ENCODE measurements around the gene ADAMTS2. TPM values are rescaled to one million over a fixed set of nuclear protein-coding genes. Genes with fewer than 3 reads are reported as not detected.

The ADAMTS2 gene
- total RNA-seq, 4 donors from 2014 or later, result 2.3 to 10.6 (median 3.0) TPM

DNA sequence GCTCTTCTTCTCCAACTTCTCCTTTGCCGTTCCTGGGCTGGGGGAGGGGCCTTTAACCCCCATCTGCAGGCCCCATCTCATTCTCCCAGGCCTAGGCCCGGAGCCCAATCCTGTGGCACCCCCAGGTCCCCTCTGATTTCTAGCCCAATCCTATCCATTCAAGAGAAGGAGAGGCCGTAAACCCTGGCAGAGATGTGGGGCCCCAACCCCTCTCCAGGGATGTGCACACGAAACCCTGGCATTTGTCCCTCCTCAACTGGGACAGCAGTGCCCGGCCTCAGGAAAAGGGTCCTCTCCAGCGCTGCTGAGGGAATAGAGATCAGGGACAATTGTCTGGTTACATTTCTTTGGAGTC lies 24.2 kb upstream of the ADAMTS2 start:
- TF ChIP-seq, protein P1, sequence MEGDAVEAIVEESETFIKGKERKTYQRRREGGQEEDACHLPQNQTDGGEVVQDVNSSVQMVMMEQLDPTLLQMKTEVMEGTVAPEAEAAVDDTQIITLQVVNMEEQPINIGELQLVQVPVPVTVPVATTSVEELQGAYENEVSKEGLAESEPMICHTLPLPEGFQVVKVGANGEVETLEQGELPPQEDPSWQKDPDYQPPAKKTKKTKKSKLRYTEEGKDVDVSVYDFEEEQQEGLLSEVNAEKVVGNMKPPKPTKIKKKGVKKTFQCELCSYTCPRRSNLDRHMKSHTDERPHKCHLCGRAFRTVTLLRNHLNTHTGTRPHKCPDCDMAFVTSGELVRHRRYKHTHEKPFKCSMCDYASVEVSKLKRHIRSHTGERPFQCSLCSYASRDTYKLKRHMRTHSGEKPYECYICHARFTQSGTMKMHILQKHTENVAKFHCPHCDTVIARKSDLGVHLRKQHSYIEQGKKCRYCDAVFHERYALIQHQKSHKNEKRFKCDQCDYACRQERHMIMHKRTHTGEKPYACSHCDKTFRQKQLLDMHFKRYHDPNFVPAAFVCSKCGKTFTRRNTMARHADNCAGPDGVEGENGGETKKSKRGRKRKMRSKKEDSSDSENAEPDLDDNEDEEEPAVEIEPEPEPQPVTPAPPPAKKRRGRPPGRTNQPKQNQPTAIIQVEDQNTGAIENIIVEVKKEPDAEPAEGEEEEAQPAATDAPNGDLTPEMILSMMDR (IDR thresholded peaks at IDR 0.05), result no peak
- no peak for TF ChIP-seq POLR2A (IDR thresholded peaks at IDR 0.05)
- no peak for DNase-seq (ENCODE audit: low spot score in 2 of 2)
- 80 to 90% methylated on average over 6 of the region's 6 CpGs for WGBS, 2 donors
- no peak overlapping the region for H3K4me3 ChIP-seq (ENCODE audit: low read depth, poor library complexity, severe bottlenecking)
- intact Hi-C loops (cut with DNase I; ENCODE audit: low total_unique reads), result no loop called here

DNA sequence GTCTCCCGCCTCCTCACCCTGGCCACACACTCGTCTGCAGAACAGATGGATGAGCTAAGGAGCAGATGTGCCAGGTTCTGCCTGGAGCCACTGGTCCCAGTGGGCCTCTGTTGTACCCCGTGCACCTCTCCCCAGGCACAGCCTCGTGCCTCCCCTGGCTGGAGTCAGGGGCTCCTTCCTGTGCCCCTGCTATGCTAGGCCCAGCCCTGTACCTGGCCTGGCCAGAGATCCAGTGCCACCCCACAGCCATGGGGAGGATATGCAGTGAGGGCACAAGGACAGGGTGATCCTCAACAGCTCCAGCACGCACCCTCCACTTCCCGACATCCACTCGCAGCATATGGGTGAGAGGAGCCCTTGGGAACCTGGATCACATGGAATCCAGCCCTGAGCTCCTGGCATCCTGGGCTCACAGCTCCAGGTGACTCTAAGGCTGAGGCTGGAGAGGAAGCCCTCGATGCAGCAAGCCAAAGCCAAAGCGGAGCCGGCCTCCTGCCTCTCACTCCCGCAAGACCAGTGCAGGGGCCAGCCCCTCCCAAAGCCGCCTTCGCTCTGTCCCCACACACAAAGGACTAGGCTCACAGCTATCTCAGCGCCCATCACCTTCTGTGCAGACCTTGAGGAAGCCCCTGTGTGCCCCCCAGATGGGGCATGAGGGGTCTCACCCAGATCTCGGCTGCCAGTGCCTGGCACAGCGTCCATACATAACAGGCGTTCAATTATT lies 23.7 kb upstream of the ADAMTS2 start:
- intact Hi-C loops (cut with DNase I; ENCODE audit: low total_unique reads), result no loop called here
- WGBS, 2 donors, result 91 to 94% methylated on average over 15 to 17 of the region's 17 CpGs
- no peak for TF ChIP-seq POLR2A (IDR thresholded peaks at IDR 0.05)
- TF ChIP-seq, protein P1 (IDR thresholded peaks at IDR 0.05), result no peak
- DNase-seq (ENCODE audit: low spot score in 2 of 2), result no peak
- H3K4me3 ChIP-seq (ENCODE audit: low read depth, poor library complexity, severe bottlenecking), result no peak overlapping the region

DNA sequence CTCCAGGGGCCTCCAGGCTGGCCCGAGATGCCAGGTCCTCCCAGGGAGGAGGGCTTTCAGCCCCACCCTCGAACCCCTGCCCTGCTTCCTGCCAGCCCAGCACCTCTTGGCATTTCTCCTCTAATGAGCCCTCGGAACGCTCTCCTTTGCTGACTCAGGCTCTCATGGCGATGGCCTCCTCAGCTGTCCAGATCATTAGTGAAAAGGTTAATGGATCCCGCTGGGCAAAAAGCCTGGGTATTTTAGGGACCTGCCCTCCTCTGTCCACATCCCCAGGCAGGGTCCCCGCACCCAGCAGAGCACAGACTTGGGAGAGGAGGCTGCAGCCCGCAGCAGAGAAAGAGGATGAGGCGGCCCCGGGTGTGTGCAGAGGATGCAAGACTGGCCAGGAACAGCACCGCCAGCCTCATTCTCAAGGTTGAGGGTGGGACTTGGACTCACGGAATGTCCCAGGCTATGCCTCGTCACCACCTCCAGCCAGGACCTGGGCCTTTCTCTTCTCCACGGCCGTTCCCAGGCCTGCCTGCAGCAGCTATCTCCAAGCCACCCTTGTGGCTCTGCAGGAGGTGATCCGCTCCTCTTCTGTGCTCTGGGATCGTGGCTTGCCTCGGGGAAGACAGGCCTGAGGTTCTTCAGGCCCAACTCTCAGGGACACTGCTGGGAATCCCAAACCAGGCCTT lies 23.0 kb upstream of the ADAMTS2 start:
- WGBS, 2 donors, result 86% methylated on average over 14 to 18 of the region's 18 CpGs
- DNase-seq (ENCODE audit: low spot score in 2 of 2), result no peak
- intact Hi-C loops (cut with DNase I; ENCODE audit: low total_unique reads), result no loop called here

DNA sequence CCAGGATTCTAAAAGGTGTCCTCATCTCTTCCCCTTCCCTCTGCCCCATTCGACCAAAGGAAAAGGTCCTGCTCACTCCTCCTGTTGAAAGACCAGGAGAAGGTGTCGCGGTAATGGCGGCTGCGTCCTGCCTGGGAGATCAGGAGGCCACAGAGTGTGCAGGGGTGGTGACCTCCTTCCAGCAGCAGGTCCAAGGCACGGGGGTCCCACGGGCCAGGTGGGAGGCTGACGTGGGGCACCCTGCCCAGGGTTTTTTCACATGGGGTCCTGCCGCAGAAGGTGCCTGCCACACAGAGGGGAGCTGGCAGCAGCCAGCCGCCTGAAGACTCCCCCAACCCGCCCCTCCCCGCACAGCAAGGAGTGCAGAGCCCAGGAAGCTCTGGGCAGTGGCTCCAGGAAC lies 22.2 kb upstream of the ADAMTS2 start:
- no peak for DNase-seq (ENCODE audit: low spot score in 2 of 2)
- 88 to 94% methylated on average over 11 to 12 of the region's 12 CpGs for WGBS, 2 donors
- no peak overlapping the region for H3K4me3 ChIP-seq (ENCODE audit: low read depth, poor library complexity, severe bottlenecking)
- intact Hi-C loops (cut with DNase I; ENCODE audit: low total_unique reads), result no loop called here
- TF ChIP-seq, protein P1 (IDR thresholded peaks at IDR 0.05), result no peak
- no peak for TF ChIP-seq POLR2A (IDR thresholded peaks at IDR 0.05)

More for the DNA sequence above, 23.0 kb upstream of the ADAMTS2 start:
- no peak for TF ChIP-seq POLR2A (IDR thresholded peaks at IDR 0.05)
- TF ChIP-seq, protein P1 (IDR thresholded peaks at IDR 0.05), result no peak
- no peak overlapping the region for H3K4me3 ChIP-seq (ENCODE audit: low read depth, poor library complexity, severe bottlenecking)

DNA sequence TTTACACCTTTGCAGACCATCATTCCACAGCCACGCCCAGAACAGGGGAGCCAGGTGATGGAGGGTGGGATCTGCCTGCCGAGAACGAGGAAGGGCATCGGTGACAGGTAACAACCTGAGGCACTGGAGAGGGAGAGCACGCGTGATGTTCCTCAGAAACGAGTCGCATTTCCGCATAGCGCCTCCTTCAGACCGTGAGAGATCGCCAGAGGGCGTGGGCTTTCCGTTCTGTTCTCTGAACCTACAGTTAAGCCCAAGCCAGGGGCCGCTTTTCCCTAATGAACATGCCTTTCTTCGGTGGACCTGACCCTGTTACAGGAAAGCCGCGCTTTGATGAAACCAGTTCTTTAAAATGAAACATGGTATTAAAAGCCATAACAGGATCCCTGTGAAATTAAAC lies 17.1 kb upstream of the ADAMTS2 start:
- no peak for TF ChIP-seq POLR2A (IDR thresholded peaks at IDR 0.05)
- TF ChIP-seq, protein P1 (IDR thresholded peaks at IDR 0.05), result no peak
- intact Hi-C loops (cut with DNase I; ENCODE audit: low total_unique reads), result no loop called here
- no peak for DNase-seq (ENCODE audit: low spot score in 2 of 2)
- H3K4me3 ChIP-seq (ENCODE audit: low read depth, poor library complexity, severe bottlenecking), result no peak overlapping the region
- WGBS, 2 donors, result 83 to 85% methylated on average over 18 of the region's 18 CpGs

Measured in lower leg skin (tissue), 4 donors.